Right lobe of liver (tissue), 4 donors: ENCODE data around the gene HOMER1.

Experiments used
- POLR2A ChIP-seq: fragments of 450-650 bp; IDR thresholded peaks from one replicate; pipeline ENCODE4 v1.6.1; 2017; ENCODE audit warnings: antibody characterized with exemption, mild to moderate bottlenecking
- TF ChIP-seq, protein P1 (sequence below), 4 donors: fragments of 200-600 bp in 3 of 4; fragments of 450-650 bp in 1 of 4; IDR thresholded peaks; one replicate each; pipeline versions ENCODE4 v1.5.1 to v1.8.0; 2016 to 2022; ENCODE audit warnings: antibody characterized with exemption in 4 of 4, mild to moderate bottlenecking in 2 of 4
- donor health status: DM: no; HTN: no; CAD: no.
- donor health status: DM: no; HTN: no; CAD: no.
- donor health status: DM: no; HTN: yes; CAD: no.

DNA sequence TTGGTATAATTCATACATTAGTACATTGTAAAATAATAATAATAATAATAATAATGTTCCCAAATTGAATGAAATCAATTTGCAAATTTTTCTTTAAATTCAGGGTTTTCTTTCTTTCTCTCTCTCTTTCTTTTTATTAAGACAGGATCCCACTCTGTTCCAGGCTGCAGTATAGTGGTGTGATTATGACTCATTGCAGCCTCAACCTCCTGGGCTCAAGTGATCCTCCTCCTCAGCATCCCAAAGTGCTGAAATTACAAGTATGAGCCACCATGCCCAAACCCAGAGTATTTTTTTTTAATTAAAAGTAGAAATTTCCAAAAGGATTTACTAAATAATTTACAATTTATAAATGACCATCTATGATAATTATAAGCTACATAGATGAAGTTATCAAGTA is 117.7 kb downstream of the HOMER1 start:
- no peak for TF ChIP-seq POLR2A
- TF ChIP-seq, protein P1, sequence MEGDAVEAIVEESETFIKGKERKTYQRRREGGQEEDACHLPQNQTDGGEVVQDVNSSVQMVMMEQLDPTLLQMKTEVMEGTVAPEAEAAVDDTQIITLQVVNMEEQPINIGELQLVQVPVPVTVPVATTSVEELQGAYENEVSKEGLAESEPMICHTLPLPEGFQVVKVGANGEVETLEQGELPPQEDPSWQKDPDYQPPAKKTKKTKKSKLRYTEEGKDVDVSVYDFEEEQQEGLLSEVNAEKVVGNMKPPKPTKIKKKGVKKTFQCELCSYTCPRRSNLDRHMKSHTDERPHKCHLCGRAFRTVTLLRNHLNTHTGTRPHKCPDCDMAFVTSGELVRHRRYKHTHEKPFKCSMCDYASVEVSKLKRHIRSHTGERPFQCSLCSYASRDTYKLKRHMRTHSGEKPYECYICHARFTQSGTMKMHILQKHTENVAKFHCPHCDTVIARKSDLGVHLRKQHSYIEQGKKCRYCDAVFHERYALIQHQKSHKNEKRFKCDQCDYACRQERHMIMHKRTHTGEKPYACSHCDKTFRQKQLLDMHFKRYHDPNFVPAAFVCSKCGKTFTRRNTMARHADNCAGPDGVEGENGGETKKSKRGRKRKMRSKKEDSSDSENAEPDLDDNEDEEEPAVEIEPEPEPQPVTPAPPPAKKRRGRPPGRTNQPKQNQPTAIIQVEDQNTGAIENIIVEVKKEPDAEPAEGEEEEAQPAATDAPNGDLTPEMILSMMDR (IDR thresholded peaks at IDR 0.05): no peak
